NCI-H2196 treated with DMSO at 0.1 percent for 48 hours (cell line): ENCODE results near the gene PRR7.
A peak's percentile ranks its signal among the peaks of the same experiment; 100 is the strongest.

ENCODE experiments used
- DNase-seq: peaks from one replicate; lab custom pipeline; 2025; ENCODE audit not compliant: unreplicated experiment; lab: John Stamatoyannopoulos, UW

PRR7 gene

GRCh38 chr5:177496070-177496726 is 49.6 kb downstream of the PRR7 start:
- DNase-seq: peak; percentile 38

- peak; percentile 20 for DNase-seq
Observed at GRCh38 chr5:177496727-177497291, 50.2 kb downstream of the PRR7 start.

- peak; percentile 85 for DNase-seq
Observed at GRCh38 chr5:177497292-177498012, 50.8 kb downstream of the PRR7 start, which contains the start of gene PDLIM7. TSS of gene PDLIM7 (minus strand) at chr5:177497604. CDS start at chr5:177496512, 1,092 bp downstream.

GRCh38 chr5:177498013-177498787 is 51.6 kb downstream of the PRR7 start:
- no peak for DNase-seq

- DNase-seq: no peak
Observed at GRCh38 chr5:177499842-177500241, 53.2 kb downstream of the PRR7 start.

GRCh38 chr5:177500685-177501522 is 54.3 kb downstream of the PRR7 start:
- DNase-seq: peak; percentile 64

GRCh38 chr5:177501874-177502678 is 55.5 kb downstream of the PRR7 start:
- DNase-seq: no peak

GRCh38 chr5:177502886-177503285 is 56.3 kb downstream of the PRR7 start:
- DNase-seq: no peak

- no peak for DNase-seq
Observed at GRCh38 chr5:177503351-177504085, 56.9 kb downstream of the PRR7 start.

- no peak for DNase-seq
Observed at GRCh38 chr5:177504086-177505056, 57.8 kb downstream of the PRR7 start.

GRCh38 chr5:177505075-177505474 is 58.5 kb downstream of the PRR7 start:
- no peak for DNase-seq
